KG1 (cell line): ENCODE measurements around the gene CLDN22.

Source experiments
- DNase-seq: peaks from one replicate; lab custom pipeline; 2025; lab: John Stamatoyannopoulos, UW

CLDN22 gene

DNA sequence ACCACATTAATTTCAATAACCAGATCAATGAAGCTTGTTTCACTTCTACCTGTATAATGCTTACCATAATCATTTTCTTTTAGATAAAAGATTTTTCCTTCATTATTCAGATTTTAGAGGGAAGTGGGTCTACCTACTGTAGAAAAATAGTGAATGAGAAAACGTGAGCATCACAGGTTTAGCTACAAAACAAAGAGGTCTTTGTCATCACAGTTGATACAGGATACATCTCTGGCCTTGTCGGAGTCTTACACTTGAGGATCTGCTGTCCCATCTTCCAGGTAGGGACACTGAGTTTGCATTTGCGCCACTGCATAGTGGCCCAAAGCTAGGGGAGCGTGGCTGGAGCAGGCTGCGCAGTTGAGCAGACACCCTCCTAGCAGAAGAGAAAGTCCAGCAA lies 1.4 kb upstream of the CLDN22 start:
- no peak for DNase-seq

DNA sequence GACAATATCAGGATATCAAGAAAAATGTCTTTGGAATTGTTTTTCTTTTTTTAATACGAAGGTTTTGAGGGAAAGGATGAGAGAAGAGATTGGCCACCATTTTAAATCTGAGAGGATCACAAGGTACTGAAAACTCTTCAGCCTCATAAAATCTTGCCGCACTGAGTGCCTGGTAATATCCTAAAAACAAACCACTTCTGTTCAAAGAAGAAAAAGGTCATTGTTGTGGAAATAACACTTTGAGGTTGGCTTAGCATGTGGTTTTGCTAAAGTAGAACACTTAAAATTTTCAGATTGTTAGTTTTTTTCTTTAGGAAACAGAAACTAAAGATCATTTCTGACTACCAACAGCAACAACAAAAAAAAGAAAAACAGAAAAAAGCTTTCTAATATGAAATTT lies 1.0 kb upstream of the CLDN22 start:
- DNase-seq: no peak

DNA sequence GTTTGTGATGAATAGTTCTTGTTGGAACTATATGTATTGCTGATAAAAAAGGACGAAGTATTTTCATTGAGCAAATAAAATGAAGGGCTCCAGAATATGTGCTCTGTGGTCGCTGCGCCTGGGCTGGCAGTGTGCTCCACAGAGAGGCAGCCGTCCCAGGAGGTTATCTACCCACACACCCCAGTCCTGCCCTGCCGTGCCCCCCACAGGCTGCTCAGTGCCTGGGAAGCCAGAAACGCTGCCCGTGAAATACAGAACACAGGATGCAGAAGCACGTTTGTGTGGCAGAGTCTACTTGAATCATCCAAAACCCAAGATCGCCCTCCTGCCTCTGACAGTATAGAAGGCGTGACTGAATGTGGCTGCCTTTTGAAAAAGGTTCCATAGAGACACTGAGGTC lies 1.4 kb downstream of the CLDN22 start:
- DNase-seq: no peak

GRCh38 chr4:183314806-183315205 lies 5.3 kb downstream of the CLDN22 start:
- no peak for DNase-seq

DNA sequence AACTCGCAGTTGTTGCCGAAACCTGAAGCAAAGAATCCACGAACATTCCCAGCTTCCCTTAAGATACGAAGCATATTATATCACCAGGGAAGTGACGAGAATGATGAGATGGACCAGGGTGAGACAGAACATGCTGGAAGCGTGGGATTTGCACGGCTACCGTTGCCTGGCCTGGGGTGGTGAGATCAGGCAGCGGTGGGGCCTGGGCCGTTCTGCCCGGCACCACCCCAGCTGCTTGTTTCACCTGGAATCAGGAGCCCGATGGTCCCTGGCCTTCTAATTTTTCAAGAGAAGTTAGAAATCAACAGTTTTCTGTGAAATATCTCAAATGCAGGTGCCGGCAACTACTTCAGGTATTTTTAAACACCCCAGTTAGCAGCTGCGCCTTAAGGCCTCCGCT lies 5.7 kb downstream of the CLDN22 start:
- no peak for DNase-seq

DNA sequence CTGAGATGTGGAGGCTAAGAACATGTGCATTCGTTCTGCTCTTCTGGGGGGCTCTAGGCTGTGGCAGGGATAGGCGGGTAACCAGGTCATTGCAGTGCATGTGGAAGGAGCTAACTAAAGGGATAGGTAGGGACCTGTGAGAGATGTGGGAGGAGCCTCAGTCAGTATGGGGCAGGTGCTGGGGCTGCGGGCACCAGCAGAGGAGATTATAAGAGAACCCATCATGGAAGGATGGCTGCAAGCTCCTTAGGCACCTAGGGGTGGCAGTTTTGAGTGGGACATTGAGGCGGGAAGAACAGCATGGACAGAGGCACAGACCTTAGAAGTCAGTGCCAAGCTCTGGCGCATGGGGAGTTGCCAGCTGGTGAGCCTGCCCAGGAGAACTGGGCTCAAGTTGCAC lies 7.2 kb downstream of the CLDN22 start:
- no peak for DNase-seq

- no peak for DNase-seq
Observed at GRCh38 chr4:183306811-183307210, 13.3 kb downstream of the CLDN22 start.

DNA sequence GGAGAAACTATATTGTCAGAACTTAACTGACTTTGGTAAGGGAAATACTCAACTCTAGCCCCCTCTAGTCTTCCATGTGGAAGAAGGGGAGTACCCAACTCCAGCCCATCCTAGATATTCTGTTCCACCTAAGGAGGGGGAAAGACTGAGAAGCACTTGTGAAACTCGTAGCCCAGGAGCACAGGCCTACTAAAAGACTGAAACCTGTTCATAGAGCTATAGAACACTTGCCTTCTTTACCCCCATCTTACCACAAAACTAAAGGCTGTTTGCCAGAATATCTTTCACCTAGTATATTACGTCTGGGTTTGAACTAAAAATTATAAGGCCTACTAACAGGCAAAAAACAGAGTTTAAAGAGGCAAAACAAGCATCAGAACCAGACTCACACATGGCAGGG lies 15.5 kb downstream of the CLDN22 start:
- DNase-seq: no peak

DNA sequence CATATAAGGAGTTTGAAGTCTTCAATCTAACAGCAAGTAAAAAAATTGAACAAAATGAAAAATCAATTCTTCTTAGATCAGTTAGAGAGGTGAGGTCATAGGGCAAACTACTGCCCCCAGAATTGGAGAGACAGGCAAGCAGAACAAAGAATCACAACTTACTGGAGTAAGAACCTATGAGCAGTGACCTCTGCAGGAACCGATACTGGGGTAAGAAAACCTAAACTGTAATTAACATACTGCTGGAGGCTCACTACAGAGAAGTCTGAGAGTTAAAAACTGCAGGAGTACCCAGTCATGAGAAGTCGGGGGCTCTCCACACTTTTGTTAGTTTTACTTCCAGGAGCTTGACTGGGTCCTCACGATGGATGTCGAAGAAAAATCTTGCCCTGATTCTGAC lies 16.0 kb downstream of the CLDN22 start:
- no peak for DNase-seq

DNA sequence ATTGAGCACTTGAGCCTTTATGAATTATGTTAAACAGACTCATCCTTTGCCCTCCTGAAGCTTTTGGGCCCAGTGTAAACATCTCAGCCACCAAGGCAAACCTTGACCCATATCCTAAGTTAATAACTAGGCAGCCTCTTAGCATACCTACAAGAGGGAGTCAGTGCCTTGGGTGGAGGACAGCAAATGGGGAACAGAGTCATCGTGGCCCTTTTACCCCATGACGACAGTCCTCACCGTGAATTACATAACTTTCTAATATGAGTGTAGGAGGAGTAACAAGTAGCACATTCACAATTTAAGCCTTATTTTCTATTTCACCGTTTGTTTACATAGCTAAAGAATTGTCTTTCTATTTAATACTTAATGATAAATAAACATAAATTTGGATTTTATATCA lies 16.8 kb downstream of the CLDN22 start:
- no peak for DNase-seq

- DNase-seq: no peak
Observed at GRCh38 chr4:183300655-183301054, 19.4 kb downstream of the CLDN22 start.

DNA sequence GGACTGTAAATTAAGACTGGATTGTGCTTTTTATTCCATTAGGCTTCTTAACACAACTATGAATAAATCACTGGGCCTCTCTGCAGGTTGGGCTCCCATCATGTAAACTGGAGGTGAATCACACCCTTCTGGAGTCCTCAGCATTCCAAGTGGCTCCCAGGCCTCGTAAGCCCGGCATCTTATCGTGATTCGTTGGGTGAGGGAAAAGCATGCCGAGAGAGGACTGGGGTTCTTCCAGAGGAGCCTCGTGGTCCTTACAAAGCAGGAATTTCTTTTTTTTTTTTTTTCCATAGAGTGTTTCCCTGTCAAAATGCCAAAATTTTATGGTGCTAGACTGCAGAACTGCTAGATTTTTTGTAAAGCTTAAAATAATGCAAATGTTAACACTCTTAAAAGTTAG lies 20.0 kb downstream of the CLDN22 start:
- no peak for DNase-seq

DNA sequence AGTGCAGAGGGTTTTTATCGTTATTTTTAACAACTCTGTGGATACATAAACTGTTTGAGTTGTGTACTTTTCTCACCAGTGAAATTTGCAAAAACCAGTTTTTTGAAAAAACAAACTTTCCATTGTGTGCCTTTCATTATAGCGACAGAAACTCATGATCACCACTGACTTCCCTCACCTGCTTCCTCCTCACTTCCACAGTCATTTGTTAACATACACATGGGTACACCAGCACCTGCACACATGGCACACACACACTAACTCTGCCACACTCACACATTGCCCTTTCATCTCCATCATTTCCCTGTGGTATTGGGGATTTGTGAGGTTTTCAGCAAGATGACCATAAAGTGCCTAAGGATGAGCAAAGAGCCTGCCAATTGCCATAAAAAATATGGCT lies 20.6 kb downstream of the CLDN22 start:
- no peak for DNase-seq

GRCh38 chr4:183297675-183298074 lies 22.4 kb downstream of the CLDN22 start:
- DNase-seq: no peak

DNA sequence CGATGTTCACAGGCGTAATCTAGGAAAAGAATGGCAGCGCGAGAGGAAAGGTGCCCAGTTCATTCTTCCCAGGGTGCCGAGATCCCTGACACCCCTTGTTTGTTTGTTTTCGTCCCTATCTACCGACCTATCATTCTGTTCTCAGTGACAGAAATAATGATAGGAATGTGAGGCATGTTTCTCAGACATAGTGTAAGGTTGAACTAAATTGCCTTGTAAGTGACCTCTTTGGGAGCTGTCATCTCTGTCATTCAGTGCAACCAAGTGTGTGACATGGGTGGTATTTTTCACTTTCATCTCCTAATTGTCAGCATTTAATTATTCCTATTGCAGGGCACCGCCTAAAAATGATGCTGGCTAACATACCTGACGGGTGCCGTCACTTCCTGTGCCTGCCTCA lies 24.4 kb downstream of the CLDN22 start:
- no peak for DNase-seq

GRCh38 chr4:183291070-183291469 lies 29.0 kb downstream of the CLDN22 start:
- no peak for DNase-seq

DNA sequence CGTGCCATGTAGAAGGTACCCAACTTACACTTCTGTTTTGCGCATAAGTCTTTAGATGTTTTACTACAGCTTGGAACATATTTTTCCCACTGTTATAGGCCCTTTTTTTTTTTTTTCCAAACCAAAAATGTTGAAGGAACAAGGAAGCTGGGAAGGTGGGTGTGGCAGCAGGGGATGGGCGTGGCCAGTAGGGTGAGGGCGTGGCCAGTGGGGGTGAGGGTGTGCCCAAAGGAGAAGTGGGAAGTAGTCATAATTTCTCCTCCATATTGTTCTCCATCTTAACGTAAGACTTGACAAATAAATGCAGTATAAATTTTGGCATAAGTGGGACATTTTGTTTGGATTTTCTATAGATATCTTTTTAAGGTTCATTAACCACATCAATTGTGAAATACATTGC lies 30.4 kb downstream of the CLDN22 start:
- DNase-seq: no peak

GRCh38 chr4:183288955-183289354 lies 31.1 kb downstream of the CLDN22 start:
- DNase-seq: no peak

DNA sequence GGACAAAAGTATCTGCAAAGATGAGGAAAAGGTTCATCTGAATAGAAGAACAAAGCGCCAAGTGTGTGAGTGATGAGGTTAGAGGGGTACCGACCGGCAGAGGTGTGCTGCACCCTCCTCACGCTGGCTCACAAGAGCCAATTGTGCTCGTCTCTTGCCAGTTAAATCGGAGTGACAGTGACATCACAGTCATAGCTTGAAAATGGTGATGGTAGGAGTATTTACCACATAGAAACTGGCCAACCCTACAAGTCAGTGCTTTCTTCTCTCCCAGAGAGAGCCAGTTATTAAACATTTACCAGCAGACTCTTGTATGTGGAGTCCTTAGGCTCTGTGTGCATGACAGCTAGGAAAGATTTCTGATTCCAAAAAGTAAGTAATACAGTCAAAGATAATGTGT lies 32.4 kb downstream of the CLDN22 start:
- DNase-seq: no peak

GRCh38 chr4:183287309-183287659 lies 32.8 kb downstream of the CLDN22 start:
- DNase-seq: no peak

GRCh38 chr4:183286590-183287308 lies 33.3 kb downstream of the CLDN22 start:
- DNase-seq: no peak

DNA sequence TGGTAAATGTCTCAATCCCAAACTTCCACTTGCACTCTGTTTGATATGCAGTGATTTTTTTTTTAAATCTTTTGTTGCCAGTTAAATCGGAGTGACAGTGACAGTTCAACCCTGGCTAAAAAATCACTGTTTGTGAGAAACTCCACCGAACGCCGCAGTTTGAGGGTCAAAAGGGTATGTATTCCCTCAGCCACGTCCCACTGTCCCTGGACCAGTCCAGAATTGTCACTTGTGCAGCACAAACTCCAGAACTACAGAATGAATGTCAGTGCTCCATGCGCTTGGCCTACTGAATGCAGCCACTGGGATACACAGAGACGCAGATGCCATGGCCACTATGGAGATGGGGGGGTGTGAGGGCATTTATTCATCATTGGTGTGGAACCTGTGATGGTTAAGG lies 34.2 kb downstream of the CLDN22 start:
- no peak for DNase-seq

- DNase-seq: no peak
Observed at GRCh38 chr4:183284965-183285364, 35.1 kb downstream of the CLDN22 start.

GRCh38 chr4:183284258-183284785 lies 35.8 kb downstream of the CLDN22 start:
- DNase-seq: no peak
